ENCODE results near the gene SV2B.
"Not testable (repeated sequence)": the region's sequence is repeated elsewhere in the genome, so short reads cannot be mapped to it uniquely, and the experiment has no call there.

Gene SV2B

GRCh38 chr15:91318516-91318915 lies 218.5 kb downstream of the SV2B start:
- no peak for DNase-seq (ENCODE audit: low spot score)

- no peak for DNase-seq (ENCODE audit: low spot score)
Measured at GRCh38 chr15:91318931-91319330, 218.9 kb downstream of the SV2B start.

GRCh38 chr15:91319371-91320059 lies 219.5 kb downstream of the SV2B start:
- DNase-seq (ENCODE audit: low spot score): no peak

DNA sequence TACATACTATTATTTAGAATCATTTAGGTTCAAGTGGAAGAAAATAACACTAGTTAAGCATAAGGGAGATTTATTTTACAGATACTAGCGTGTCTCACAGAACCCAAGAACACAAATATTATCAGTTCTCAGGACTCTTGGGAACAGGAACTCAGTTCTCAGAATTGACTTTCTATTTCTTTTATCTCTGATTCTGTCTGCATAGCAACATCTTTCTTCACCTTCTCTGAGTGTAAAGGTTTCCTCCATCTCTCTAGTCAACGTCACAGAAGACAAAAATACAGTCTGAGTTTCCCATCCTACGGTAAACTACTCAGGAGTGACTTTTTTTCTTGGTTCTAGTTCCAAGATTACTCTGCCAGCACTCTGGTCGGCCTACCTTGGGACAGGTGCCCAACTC lies 220.0 kb downstream of the SV2B start:
- DNase-seq (ENCODE audit: low spot score): peak; percentile 71

GRCh38 chr15:91329914-91330313 lies 229.9 kb downstream of the SV2B start:
- DNase-seq (ENCODE audit: low spot score): no peak

- DNase-seq (ENCODE audit: low spot score): no peak
Measured at GRCh38 chr15:91331581-91331980, 231.5 kb downstream of the SV2B start.

GRCh38 chr15:91335702-91336101 lies 235.6 kb downstream of the SV2B start:
- no peak for DNase-seq (ENCODE audit: low spot score)

- DNase-seq (ENCODE audit: low spot score): peak; percentile 43
Measured at GRCh38 chr15:91336687-91337086, 236.6 kb downstream of the SV2B start.

DNA sequence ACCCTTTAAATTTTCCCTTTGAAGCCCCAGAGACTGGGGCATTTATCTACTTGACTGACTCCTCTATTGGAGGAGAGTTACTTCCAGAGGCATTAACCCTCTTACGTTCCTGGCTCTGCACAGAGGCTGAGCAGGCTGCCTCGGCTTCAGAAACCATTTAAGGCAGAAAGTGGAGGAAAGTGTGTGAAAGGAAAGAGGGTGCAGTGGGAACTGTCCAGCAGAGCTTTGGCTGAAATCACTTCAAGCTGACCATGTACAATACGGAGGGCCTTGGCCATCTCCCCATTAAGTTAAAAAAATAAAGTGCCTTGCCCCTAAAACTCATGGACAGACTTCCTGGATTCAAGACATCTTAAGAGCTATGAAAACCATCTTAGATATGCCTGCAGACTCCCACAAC lies 238.7 kb downstream of the SV2B start:
- no peak for DNase-seq (ENCODE audit: low spot score)

DNA sequence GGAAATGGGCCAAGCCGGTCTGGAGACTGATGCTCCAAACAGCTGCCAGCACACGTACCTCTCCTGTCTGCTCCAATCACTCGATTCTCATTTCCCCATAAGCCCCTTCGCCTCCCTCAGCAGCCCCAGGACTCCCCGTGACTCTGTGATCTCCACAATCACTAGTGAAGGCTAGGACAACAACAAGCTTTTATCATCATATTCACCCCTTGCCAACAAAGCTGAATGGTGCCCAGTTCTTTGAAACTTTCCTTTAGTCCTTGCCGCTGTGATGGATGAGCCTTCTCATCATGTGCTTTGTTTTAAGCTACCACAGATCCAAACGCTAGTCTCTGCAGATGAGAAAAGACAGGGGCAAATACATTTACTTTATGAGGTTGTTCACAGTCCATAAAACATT lies 242.0 kb downstream of the SV2B start:
- no peak for DNase-seq (ENCODE audit: low spot score)

DNA sequence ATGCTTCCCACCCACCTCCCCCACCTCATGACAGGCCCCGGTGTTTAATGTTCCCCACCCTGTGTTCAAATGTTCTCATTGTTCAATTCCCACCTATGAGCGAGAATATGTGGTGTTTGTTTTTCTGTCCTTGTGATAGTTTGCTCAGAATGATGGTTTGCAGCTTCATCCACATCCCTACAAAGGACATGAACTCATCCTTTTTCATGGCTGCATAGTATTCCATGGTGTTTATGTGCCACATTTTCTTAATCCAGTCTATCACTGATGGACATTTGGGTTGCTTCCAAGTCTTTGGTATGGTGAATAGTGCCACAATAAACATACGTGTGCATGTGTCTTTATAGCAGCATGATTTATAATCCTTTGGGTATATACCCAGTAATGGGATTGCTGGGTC lies 244.9 kb downstream of the SV2B start:
- DNase-seq (ENCODE audit: low spot score): not testable (repeated sequence)

DNA sequence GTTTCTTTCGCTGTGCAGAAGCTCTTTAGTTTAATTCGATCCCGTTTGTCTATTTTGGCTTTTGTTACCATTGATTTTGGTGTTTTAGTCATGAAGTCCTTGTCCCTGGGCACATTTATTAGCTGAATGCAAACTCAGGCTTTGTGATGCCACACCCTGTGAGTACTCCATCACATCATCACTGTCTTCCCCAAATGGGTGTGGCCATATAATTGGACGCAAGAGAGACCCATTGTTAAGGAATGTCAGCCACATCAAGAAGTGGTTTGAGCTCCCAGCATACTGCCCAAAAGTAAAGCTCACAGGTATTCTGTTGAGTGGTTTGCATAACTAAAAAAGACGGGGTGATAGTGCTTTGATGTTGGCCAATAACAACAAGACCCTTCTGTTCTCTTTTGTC lies 245.7 kb downstream of the SV2B start:
- DNase-seq (ENCODE audit: low spot score): no peak

GRCh38 chr15:91346259-91346658 lies 246.2 kb downstream of the SV2B start:
- no peak for DNase-seq (ENCODE audit: low spot score)

- peak; percentile 48 for DNase-seq (ENCODE audit: low spot score)
Measured at GRCh38 chr15:91348752-91349500, 248.9 kb downstream of the SV2B start.

All from CD4-positive, alpha-beta T cell treated with Interleukin-15 for 4 hours (primary cell).